Neural cell (in vitro differentiated cells): ENCODE data around the gene HIVEP2. TPM values are rescaled to one million over a fixed set of nuclear protein-coding genes. Genes with fewer than 3 reads are reported as not detected.

Source experiments
- H2AFZ ChIP-seq: fragments of 200-600, 300-800 bp; sonication (generic), shearing (Covaris generic); 2 replicates; pipeline ENCODE4 v1.6.0; 2014; ENCODE audit warnings: low read depth, mild to moderate bottlenecking, antibody characterized with exemption, low read length, moderate library complexity
- H3F3A ChIP-seq: fragments of 200-600 bp; shearing (Covaris generic); 2 replicates; pipeline ENCODE4 v1.6.1; 2016; ENCODE audit warnings: mild to moderate bottlenecking, moderate library complexity, mixed read lengths, antibody characterized with exemption, low read length; ENCODE audit not compliant: insufficient read depth, poor library complexity, severe bottlenecking
- H3K27ac ChIP-seq: fragments of 200-600, 300-800 bp; sonication (generic), shearing (Covaris generic); 2 replicates; pipeline ENCODE4 v1.5.1; 2014; ENCODE audit warnings: mild to moderate bottlenecking, low read length, moderate library complexity
- H3K27me3 ChIP-seq: fragments of 300-800, 200-600 bp; sonication (generic), shearing (Covaris generic); 2 replicates; pipeline ENCODE4 v1.6.0; 2014; ENCODE audit warnings: mild to moderate bottlenecking, low read depth, low read length, moderate library complexity; ENCODE audit not compliant: insufficient read depth
- H3K36me3 ChIP-seq: fragments of 300-800, 200-600 bp; sonication (generic), shearing (Covaris generic); 2 replicates; pipeline ENCODE4 v1.5.1; 2014; ENCODE audit warnings: mild to moderate bottlenecking, antibody characterized with exemption, low read length, moderate library complexity; ENCODE audit not compliant: insufficient read depth
- H3K4me2 ChIP-seq: fragments of 300-800, 200-600 bp; sonication (generic), shearing (Covaris generic); 2 replicates; pipeline ENCODE4 v1.6.0; 2014; ENCODE audit warnings: mild to moderate bottlenecking, low read length
- H3K4me3 ChIP-seq: fragments of 300-800, 200-600 bp; sonication (generic), shearing (Covaris generic); 2 replicates; pipeline ENCODE4 v1.5.1; 2014; ENCODE audit warnings: mild to moderate bottlenecking, low read length, moderate library complexity
- H3K79me2 ChIP-seq: fragments of 200-600 bp; shearing (Covaris generic); replicated peaks from 2 replicates; pipeline ENCODE4 v1.6.0; 2014; ENCODE audit warnings: mild to moderate bottlenecking, low read length, moderate library complexity; ENCODE audit not compliant: insufficient read depth
- H3K9ac ChIP-seq: fragments of 300-800, 200-600 bp; sonication (generic), shearing (Covaris generic); 2 replicates; pipeline ENCODE4 v1.6.1; 2016; ENCODE audit warnings: mild to moderate bottlenecking, low read length, mixed read lengths
- H3K9me2 ChIP-seq: fragments of 200-600 bp; shearing (Covaris generic); 2 replicates; pipeline ENCODE4 v1.6.1; 2016; ENCODE audit warnings: mild to moderate bottlenecking, low read length, mixed read lengths; ENCODE audit not compliant: insufficient read depth
- H3K9me3 ChIP-seq: fragments of 200-600, 300-800 bp; sonication (generic), shearing (Covaris generic); 2 replicates; pipeline ENCODE4 v1.6.1; 2016; ENCODE audit warnings: mild to moderate bottlenecking, mixed run types, low read length, moderate library complexity, mixed read lengths
- H4K20me1 ChIP-seq: fragments of 200-600 bp; shearing (Covaris generic); 2 replicates; pipeline ENCODE4 v1.6.1; 2016; ENCODE audit warnings: mild to moderate bottlenecking, mixed run types; ENCODE audit not compliant: insufficient read depth
- EP300 ChIP-seq: fragments of 450-650 bp; conservative IDR thresholded peaks from 2 replicates; pipeline ENCODE4 v1.6.1; 2014; ENCODE audit warnings: antibody characterized with exemption, mild to moderate bottlenecking, moderate library complexity; ENCODE audit not compliant: poor library complexity, severe bottlenecking
- EZH2 ChIP-seq: fragments of 200-600, 300-800 bp; shearing (Covaris generic), sonication (generic); IDR thresholded peaks from 2 replicates; pipeline ENCODE4 v1.6.1; 2014; ENCODE audit warnings: antibody characterized with exemption, low read length, borderline replicate concordance, mild to moderate bottlenecking; ENCODE audit not compliant: insufficient read depth, poor library complexity, severe bottlenecking
- MXI1 ChIP-seq: fragments of 450-650 bp; conservative IDR thresholded peaks from 2 replicates; pipeline ENCODE4 v1.6.1; 2014; ENCODE audit warnings: antibody characterized with exemption, mild to moderate bottlenecking; ENCODE audit not compliant: poor library complexity, severe bottlenecking
- POLR2AphosphoS5 ChIP-seq: IDR thresholded peaks from 2 replicates; pipeline ENCODE4 v1.6.1; 2012
- RAD21 ChIP-seq: fragments of 450-650 bp; conservative IDR thresholded peaks from 2 replicates; pipeline ENCODE4 v1.6.1; 2014; ENCODE audit warnings: antibody characterized with exemption, mild to moderate bottlenecking, moderate library complexity
- SMC3 ChIP-seq: fragments of 450-650 bp; conservative IDR thresholded peaks from 2 replicates; pipeline ENCODE4 v1.6.1; 2014; ENCODE audit warnings: antibody characterized with exemption, mild to moderate bottlenecking, moderate library complexity; ENCODE audit not compliant: poor library complexity
- TAF1 ChIP-seq: IDR thresholded peaks from 2 replicates; pipeline ENCODE4 v1.6.1; 2012; ENCODE audit warnings: low read depth
- polyA plus RNA-seq: library from polyadenylated mRNA; depleted of rRNA; stranded (reverse); fragments of >200 nt; gene quantifications from 2 replicates; pipeline ENCODE4 v1.2.3, GENCODE V29; 2014
- TF ChIP-seq, protein P1 (sequence below): IDR thresholded peaks from 2 replicates; pipeline ENCODE4 v1.6.1; 2012; ENCODE audit warnings: borderline replicate concordance
- TF ChIP-seq, protein P2 (sequence below): fragments of 450-650 bp; IDR thresholded peaks from 2 replicates; pipeline ENCODE4 v1.5.1; 2014; ENCODE audit warnings: antibody characterized with exemption, mild to moderate bottlenecking, moderate library complexity; ENCODE audit not compliant: poor library complexity, severe bottlenecking

Gene HIVEP2
- polyA plus RNA-seq, 1 donor from 2014 or later = 6.0 TPM

DNA sequence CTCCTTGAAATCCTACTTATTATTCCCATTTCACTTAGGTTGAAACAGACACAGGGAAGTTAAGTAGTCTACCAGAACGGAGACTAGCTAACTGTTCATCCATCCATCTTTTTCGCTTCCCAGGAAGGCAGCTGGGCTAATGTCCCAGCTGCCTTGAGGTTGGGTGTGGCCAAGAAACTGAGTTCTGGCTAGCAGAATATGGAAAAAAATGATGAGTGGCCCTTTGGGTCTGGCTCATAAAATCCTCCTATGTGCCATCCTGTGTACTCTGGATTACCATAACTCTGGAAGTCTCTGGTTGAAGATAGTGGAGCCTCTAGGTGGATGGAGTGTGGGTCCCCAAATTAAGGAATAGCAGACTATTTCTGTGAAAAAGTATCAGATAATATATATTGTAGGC, 206.2 kb downstream of the HIVEP2 start:
- H3K9me2 ChIP-seq = no peaks in the 10 kb centered on the region

DNA sequence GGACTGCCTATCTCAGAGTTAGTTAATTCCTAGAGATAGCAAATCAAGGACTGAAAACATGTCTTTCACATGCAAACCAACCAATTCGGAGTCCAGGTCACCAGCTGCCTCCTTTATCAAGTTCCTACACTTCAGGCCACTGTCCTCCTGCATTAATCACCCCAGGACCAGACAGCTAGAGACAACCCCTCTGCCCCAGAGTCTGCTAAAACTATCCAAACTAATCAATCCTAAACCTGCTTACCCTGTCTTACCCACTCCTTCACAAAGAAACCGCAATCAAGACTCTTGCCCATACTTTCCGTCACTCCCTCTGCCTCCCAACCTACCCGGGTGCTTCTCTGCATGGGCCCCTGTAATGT, 207.0 kb downstream of the HIVEP2 start:
- no peak overlapping the region for H2AFZ ChIP-seq
- TF ChIP-seq TAF1 (no peak), MXI1 (no peak), SMC3 (no peak), RAD21 (no peak), EZH2 (no peak), POLR2AphosphoS5 (no peak), EP300 (no peak)
- TF ChIP-seq, protein P1, sequence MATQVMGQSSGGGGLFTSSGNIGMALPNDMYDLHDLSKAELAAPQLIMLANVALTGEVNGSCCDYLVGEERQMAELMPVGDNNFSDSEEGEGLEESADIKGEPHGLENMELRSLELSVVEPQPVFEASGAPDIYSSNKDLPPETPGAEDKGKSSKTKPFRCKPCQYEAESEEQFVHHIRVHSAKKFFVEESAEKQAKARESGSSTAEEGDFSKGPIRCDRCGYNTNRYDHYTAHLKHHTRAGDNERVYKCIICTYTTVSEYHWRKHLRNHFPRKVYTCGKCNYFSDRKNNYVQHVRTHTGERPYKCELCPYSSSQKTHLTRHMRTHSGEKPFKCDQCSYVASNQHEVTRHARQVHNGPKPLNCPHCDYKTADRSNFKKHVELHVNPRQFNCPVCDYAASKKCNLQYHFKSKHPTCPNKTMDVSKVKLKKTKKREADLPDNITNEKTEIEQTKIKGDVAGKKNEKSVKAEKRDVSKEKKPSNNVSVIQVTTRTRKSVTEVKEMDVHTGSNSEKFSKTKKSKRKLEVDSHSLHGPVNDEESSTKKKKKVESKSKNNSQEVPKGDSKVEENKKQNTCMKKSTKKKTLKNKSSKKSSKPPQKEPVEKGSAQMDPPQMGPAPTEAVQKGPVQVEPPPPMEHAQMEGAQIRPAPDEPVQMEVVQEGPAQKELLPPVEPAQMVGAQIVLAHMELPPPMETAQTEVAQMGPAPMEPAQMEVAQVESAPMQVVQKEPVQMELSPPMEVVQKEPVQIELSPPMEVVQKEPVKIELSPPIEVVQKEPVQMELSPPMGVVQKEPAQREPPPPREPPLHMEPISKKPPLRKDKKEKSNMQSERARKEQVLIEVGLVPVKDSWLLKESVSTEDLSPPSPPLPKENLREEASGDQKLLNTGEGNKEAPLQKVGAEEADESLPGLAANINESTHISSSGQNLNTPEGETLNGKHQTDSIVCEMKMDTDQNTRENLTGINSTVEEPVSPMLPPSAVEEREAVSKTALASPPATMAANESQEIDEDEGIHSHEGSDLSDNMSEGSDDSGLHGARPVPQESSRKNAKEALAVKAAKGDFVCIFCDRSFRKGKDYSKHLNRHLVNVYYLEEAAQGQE = no peak
- TF ChIP-seq, protein P2, sequence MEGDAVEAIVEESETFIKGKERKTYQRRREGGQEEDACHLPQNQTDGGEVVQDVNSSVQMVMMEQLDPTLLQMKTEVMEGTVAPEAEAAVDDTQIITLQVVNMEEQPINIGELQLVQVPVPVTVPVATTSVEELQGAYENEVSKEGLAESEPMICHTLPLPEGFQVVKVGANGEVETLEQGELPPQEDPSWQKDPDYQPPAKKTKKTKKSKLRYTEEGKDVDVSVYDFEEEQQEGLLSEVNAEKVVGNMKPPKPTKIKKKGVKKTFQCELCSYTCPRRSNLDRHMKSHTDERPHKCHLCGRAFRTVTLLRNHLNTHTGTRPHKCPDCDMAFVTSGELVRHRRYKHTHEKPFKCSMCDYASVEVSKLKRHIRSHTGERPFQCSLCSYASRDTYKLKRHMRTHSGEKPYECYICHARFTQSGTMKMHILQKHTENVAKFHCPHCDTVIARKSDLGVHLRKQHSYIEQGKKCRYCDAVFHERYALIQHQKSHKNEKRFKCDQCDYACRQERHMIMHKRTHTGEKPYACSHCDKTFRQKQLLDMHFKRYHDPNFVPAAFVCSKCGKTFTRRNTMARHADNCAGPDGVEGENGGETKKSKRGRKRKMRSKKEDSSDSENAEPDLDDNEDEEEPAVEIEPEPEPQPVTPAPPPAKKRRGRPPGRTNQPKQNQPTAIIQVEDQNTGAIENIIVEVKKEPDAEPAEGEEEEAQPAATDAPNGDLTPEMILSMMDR = no peak

More for the DNA sequence above, 206.2 kb downstream of the HIVEP2 start:
- Histone ChIP-seq H3K9me3 (no peaks in the 10 kb centered on the region), H3F3A (no peaks in the 10 kb centered on the region), H4K20me1 (no peaks in the 10 kb centered on the region), H3K27me3 (no peaks in the 10 kb centered on the region), H3K4me3 (no peak overlapping the region), H3K27ac (no peak overlapping the region), H3K36me3 (no peaks in the 10 kb centered on the region), H3K9ac (no peak overlapping the region), H2AFZ (no peak overlapping the region), H3K79me2 (no peaks in the 10 kb centered on the region), H3K4me2 (no peak overlapping the region)
- no peak for TF ChIP-seq RAD21
- TF ChIP-seq SMC3 = no peak
- TF ChIP-seq, protein P1 = no peak
- TF ChIP-seq, protein P2 = no peak
- TF ChIP-seq EP300 = no peak

More for the DNA sequence above, 207.0 kb downstream of the HIVEP2 start:
- no peaks in the 10 kb centered on the region for H3K79me2 ChIP-seq
- H3K9ac ChIP-seq = no peak overlapping the region
- H4K20me1 ChIP-seq = no peaks in the 10 kb centered on the region
- H3K9me2 ChIP-seq = no peaks in the 10 kb centered on the region
- no peaks in the 10 kb centered on the region for H3F3A ChIP-seq
- no peak overlapping the region for H3K27ac ChIP-seq
- H3K4me3 ChIP-seq = no peak overlapping the region
- H3K9me3 ChIP-seq = no peaks in the 10 kb centered on the region
- H3K4me2 ChIP-seq = no peak overlapping the region
- H3K27me3 ChIP-seq = no peaks in the 10 kb centered on the region
- H3K36me3 ChIP-seq = no peaks in the 10 kb centered on the region
